Smooth muscle cell (in vitro differentiated cells): ENCODE data around the gene TOB1. TPM values are rescaled to one million over a fixed set of nuclear protein-coding genes. Genes with fewer than 3 reads are reported as not detected.
A peak's percentile ranks its signal among the peaks of the same experiment; 100 is the strongest.

Experiments used
- DNase-seq: peaks from one replicate; lab custom pipeline; 2025; ENCODE audit not compliant: unreplicated experiment; lab: John Stamatoyannopoulos, UW
- H2AFZ ChIP-seq: fragments of 200-600 bp; sonication (generic); 2 replicates; pipeline ENCODE4 v1.6.0; 2016; ENCODE audit warnings: antibody characterized with exemption, low read depth, mild to moderate bottlenecking
- H3F3A ChIP-seq: fragments of 200-600 bp; sonication (generic); 2 replicates; pipeline ENCODE4 v1.6.0; 2017; ENCODE audit warnings: antibody characterized with exemption, low read depth
- H3K27ac ChIP-seq: fragments of 200-600 bp; sonication (generic); 2 replicates; pipeline ENCODE4 v1.5.1; 2016; ENCODE audit warnings: low read depth, mild to moderate bottlenecking
- H3K27me3 ChIP-seq: fragments of 200-600 bp; sonication (generic); 2 replicates; pipeline ENCODE4 v1.6.1; 2016; ENCODE audit warnings: low read depth, mild to moderate bottlenecking
- H3K36me3 ChIP-seq: fragments of 200-600 bp; sonication (generic); 2 replicates; pipeline ENCODE4 v1.5.1; 2016; ENCODE audit warnings: low read depth
- H3K4me1 ChIP-seq: fragments of 200-600 bp; sonication (generic); 2 replicates; pipeline ENCODE4 v1.5.1; 2016; ENCODE audit warnings: low read depth
- H3K4me2 ChIP-seq: fragments of 200-600 bp; sonication (generic); 2 replicates; pipeline ENCODE4 v1.6.0; 2016; ENCODE audit warnings: mild to moderate bottlenecking
- H3K4me3 ChIP-seq: fragments of 200-600 bp; sonication (generic); 2 replicates; pipeline ENCODE4 v1.5.1; 2016; ENCODE audit warnings: mild to moderate bottlenecking
- H3K79me2 ChIP-seq: fragments of 200-600 bp; sonication (generic); 2 replicates; pipeline ENCODE4 v1.6.0; 2016; ENCODE audit warnings: low read depth, mild to moderate bottlenecking
- H3K9ac ChIP-seq: fragments of 200-600 bp; sonication (generic); 2 replicates; pipeline ENCODE4 v1.6.0; 2016; ENCODE audit warnings: low read depth
- H3K9me3 ChIP-seq: fragments of 200-600 bp; sonication (generic); replicated peaks from 2 replicates; pipeline ENCODE4 v1.5.1; 2016; ENCODE audit warnings: low read depth
- H4K20me1 ChIP-seq: fragments of 200-600 bp; sonication (generic); 2 replicates; pipeline ENCODE4 v1.6.0; 2016; ENCODE audit warnings: low read depth
- CTCF ChIP-seq: fragments of 200-600 bp; sonication (generic); IDR thresholded peaks from 2 replicates; pipeline ENCODE4 v1.5.1; 2017; ENCODE audit warnings: borderline replicate concordance, mild to moderate bottlenecking, antibody characterized with exemption; ENCODE audit not compliant: insufficient read depth, poor library complexity, severe bottlenecking
- WGBS: methylation state at CpG from one replicate; pipeline ENCODE4 v1.1.7; 2016; ENCODE audit warnings: low lambda C conversion rate; 5-methylcytosine and 5-hydroxymethylcytosine counted together
- polyA plus RNA-seq: library from polyadenylated mRNA; unstranded; fragments of >200 nt; fragmentation: Nextera tagmentation; extraction: Ambion mirVana; gene quantifications from 2 replicates; pipeline ENCODE4 v1.2.1, GENCODE V29; 2016
- total RNA-seq: library from RNA; depleted of rRNA; stranded (reverse); fragments of >200 nt; gene quantifications from 2 replicates; pipeline ENCODE4 v1.2.3, GENCODE V29; 2014

TOB1 gene
- total and polyA plus RNA-seq, 2 experiments from 2014 or later = 29.3 to 39.8 TPM

- peak overlapping the region; percentile 18 for H2AFZ ChIP-seq
- WGBS = 86% methylated on average over 9 of the region's 9 CpGs
- H3F3A ChIP-seq = no peaks in the 10 kb centered on the region
- no peak for DNase-seq
- peaks cover 32% of the 10 kb centered on the region for H3K4me1 ChIP-seq
- H3K9me3 ChIP-seq = no peaks in the 10 kb centered on the region
- H4K20me1 ChIP-seq = no peaks in the 10 kb centered on the region
- H3K4me3 ChIP-seq = no peak overlapping the region
- H3K4me2 ChIP-seq = peak overlapping the region; percentile 1
- no peak overlapping the region for H3K27ac ChIP-seq
- H3K36me3 ChIP-seq = no peaks in the 10 kb centered on the region
- H3K9ac ChIP-seq = no peak overlapping the region
- no peak for TF ChIP-seq CTCF
- no peaks in the 10 kb centered on the region for H3K79me2 ChIP-seq
- no peaks in the 10 kb centered on the region for H3K27me3 ChIP-seq
These were observed 36.5 kb upstream of the TOB1 start for GRCh38 chr17:50902372-50903353.

DNA sequence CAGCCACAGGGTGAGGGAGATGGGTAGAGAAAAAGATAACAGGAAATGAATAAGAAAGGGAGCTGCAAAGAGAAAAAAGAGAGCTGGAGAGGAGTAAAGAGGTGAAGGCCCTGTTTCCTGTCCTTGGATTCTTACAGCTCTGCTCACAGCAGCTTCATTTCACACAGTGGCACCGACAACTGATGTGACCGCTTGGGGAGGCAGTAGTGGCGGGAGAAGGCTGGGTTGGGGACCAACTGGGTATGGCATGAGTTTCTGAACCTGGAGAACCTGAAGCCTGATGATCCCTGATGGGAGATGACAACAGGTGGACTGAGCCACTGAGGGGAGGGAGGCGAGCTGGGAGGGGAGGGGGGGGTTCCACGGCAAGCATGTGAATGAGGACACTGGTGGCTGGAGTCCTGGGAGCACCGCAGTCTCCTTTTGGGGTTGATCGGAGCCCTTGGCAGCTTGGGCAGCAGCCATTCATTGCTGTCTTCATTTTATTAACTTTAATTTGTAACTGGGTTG lies 34.3 kb upstream of the TOB1 start:
- Histone ChIP-seq H3K79me2 (no peaks in the 10 kb centered on the region), H3K4me3 (no peak overlapping the region), H3K4me2 (no peak overlapping the region), H3F3A (no peaks in the 10 kb centered on the region), H3K27me3 (no peaks in the 10 kb centered on the region), H2AFZ (no peak overlapping the region), H4K20me1 (no peaks in the 10 kb centered on the region), H3K9ac (no peak overlapping the region), H3K4me1 (peaks cover 28% of the 10 kb centered on the region), H3K9me3 (no peaks in the 10 kb centered on the region), H3K27ac (no peak overlapping the region), H3K36me3 (no peaks in the 10 kb centered on the region)
- no peak for TF ChIP-seq CTCF
- no peak for DNase-seq
- WGBS = 90% methylated on average over 6 of the region's 7 CpGs

- Histone ChIP-seq H3K9ac (no peak overlapping the region), H3K36me3 (no peaks in the 10 kb centered on the region), H3K4me3 (no peak overlapping the region), H3F3A (no peaks in the 10 kb centered on the region), H2AFZ (no peak overlapping the region), H3K9me3 (no peaks in the 10 kb centered on the region), H3K27ac (no peak overlapping the region), H3K4me2 (no peak overlapping the region), H4K20me1 (no peaks in the 10 kb centered on the region), H3K27me3 (no peaks in the 10 kb centered on the region), H3K79me2 (no peaks in the 10 kb centered on the region), H3K4me1 (peaks cover 21% of the 10 kb centered on the region)
- no peak for TF ChIP-seq CTCF
- DNase-seq = no peak
- WGBS = 77% methylated on average over 17 of the region's 17 CpGs
These were observed 33.6 kb upstream of the TOB1 start for GRCh38 chr17:50899559-50900319.
